Measurements from ENCODE around the gene FAM149A.

DNA sequence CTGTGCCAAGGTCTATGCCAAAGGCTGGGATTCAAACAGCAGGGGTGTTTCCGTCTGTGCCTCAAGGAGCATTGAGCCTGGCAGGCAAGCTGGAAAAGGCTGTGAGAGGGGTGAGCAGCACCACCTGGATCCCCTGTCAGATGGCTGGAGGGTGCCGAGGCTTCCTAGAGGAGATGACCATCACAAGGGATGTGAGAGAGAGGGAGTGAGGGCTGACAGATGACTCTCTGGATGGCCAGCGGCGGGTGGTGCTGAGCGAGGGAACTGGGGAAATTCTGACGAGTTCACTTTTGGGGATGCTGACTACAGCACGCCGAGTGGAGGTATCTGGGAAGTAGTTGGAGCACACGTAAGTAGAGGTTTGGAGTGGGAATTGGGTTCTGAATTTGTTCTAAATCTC is 64.2 kb downstream of the FAM149A start:
- TF ChIP-seq, protein P1, sequence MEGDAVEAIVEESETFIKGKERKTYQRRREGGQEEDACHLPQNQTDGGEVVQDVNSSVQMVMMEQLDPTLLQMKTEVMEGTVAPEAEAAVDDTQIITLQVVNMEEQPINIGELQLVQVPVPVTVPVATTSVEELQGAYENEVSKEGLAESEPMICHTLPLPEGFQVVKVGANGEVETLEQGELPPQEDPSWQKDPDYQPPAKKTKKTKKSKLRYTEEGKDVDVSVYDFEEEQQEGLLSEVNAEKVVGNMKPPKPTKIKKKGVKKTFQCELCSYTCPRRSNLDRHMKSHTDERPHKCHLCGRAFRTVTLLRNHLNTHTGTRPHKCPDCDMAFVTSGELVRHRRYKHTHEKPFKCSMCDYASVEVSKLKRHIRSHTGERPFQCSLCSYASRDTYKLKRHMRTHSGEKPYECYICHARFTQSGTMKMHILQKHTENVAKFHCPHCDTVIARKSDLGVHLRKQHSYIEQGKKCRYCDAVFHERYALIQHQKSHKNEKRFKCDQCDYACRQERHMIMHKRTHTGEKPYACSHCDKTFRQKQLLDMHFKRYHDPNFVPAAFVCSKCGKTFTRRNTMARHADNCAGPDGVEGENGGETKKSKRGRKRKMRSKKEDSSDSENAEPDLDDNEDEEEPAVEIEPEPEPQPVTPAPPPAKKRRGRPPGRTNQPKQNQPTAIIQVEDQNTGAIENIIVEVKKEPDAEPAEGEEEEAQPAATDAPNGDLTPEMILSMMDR (IDR thresholded peaks at IDR 0.05), result no peak
- TF ChIP-seq POLR2A (IDR thresholded peaks at IDR 0.05), result no peak
